K562 (cell line): ENCODE results near the gene RCHY1. TPM values are rescaled to one million over a fixed set of nuclear protein-coding genes. Genes with fewer than 3 reads are reported as not detected.
A peak's percentile ranks its signal among the peaks of the same experiment; 100 is the strongest.

ENCODE experiments used
- ATAC-seq: fragments of 200-7000 bp; cut with Tn5 transposase; 3 replicates; pipeline ENCODE4 v1.9.1; 2020; ENCODE audit warnings: moderate library complexity
- BruUV-seq: library from RNA; stranded (reverse); fragments of 400-500 nt; replicated peaks from 2 replicates; lab custom pipeline; 2021; lab: Mats Ljungman, UMichigan
- CTCF ChIA-PET: fragments of 300-600 bp; formaldehyde crosslinking; extraction: SDS; loops from one replicate; lab custom pipeline; 2021; ENCODE audit warnings: low intra/inter-chr PET ratio; lab: Yijun Ruan, JAX
- POLR2A ChIA-PET: fragments of 300-600, 350-650 bp; sonication (Branson Sonifier 250); formaldehyde crosslinking; extraction: SDS; loops from one replicate; lab custom pipeline; 2021; ENCODE audit warnings: antibody characterized with exemption, inconsistent platforms; lab: Yijun Ruan, JAX
- DNase-seq, 4 experiments: peaks; one replicate each; pipeline versions ENCODE4 v3.0.0 to v3.0.0-alpha.2; 2011 to 2018; ENCODE audit warnings: low spot score in 3 of 4, mixed read lengths in 3 of 4; ENCODE audit errors: extremely low read depth in 1 of 4
- FAIRE-seq: peaks from 2 replicates; lab custom pipeline; 2011; peaks lifted over from hg19 to GRCh38; lab: Jason Lieb, UNC
- H2AFZ ChIP-seq: 2 replicates; pipeline ENCODE4 v1.6.0; 2011; ENCODE audit warnings: low read depth, low read length, control low read depth, inconsistent platforms
- H3K27ac ChIP-seq: fragments of 200-600 bp; 3 replicates; pipeline ENCODE4 v1.8.0; 2011; ENCODE audit warnings: low read depth, mild to moderate bottlenecking, control low read depth, inconsistent platforms, low read length, moderate library complexity, mixed read lengths; ENCODE audit errors: extremely low read depth
- H3K27me3 ChIP-seq, 2 experiments: fragments of 300-600 bp in 1 of 2; 2 replicates in 1 of 2; 3 replicates in 1 of 2; pipeline versions ENCODE4 v1.6.0 to v1.8.0; 2011; ENCODE audit warnings: inconsistent platforms in 2 of 2, low read length in 2 of 2, mild to moderate bottlenecking in 1 of 2, mixed read lengths in 1 of 2, moderate library complexity in 1 of 2; ENCODE audit not compliant: control insufficient read depth in 2 of 2, insufficient read depth in 2 of 2
- H3K36me3 ChIP-seq: fragments of 300-600 bp; 3 replicates; pipeline ENCODE4 v1.8.0; 2011; ENCODE audit warnings: mild to moderate bottlenecking, low read length, inconsistent platforms; ENCODE audit not compliant: control insufficient read depth, insufficient read depth
- H3K4me1 ChIP-seq, 2 experiments: fragments of 200-600 bp in 1 of 2; replicated peaks in 1 of 2; 2 replicates in 1 of 2; 3 replicates in 1 of 2; pipeline versions ENCODE4 v1.5.1 to v1.8.0; 2011; ENCODE audit warnings: inconsistent platforms in 2 of 2, low read length in 2 of 2, mild to moderate bottlenecking in 1 of 2, mixed read lengths in 1 of 2, moderate library complexity in 1 of 2; ENCODE audit not compliant: control insufficient read depth in 2 of 2, insufficient read depth in 2 of 2
- H3K4me2 ChIP-seq: 2 replicates; pipeline ENCODE4 v1.6.1; 2011; ENCODE audit warnings: low read length, control low read depth, inconsistent platforms, mixed read lengths; ENCODE audit not compliant: insufficient read depth
- H3K4me3 ChIP-seq: fragments of 200-600 bp; sonication (generic), shearing (Covaris generic); 2 replicates; pipeline ENCODE4 v1.5.1; 2016; ENCODE audit warnings: control low read depth, inconsistent platforms
- H3K79me2 ChIP-seq: fragments of 200-600 bp; 3 replicates; pipeline ENCODE4 v1.8.0; 2011; ENCODE audit warnings: low read length, inconsistent platforms; ENCODE audit not compliant: control insufficient read depth, insufficient read depth
- H3K9ac ChIP-seq, 2 experiments: 2 replicates each; pipeline versions ENCODE4 v1.6.0 to v1.6.1; 2011; ENCODE audit warnings: low read depth in 2 of 2, low read length in 2 of 2, control low read depth in 1 of 2, inconsistent platforms in 1 of 2, mild to moderate bottlenecking in 1 of 2, mixed read lengths in 1 of 2; ENCODE audit not compliant: insufficient read depth in 1 of 2
- H3K9me1 ChIP-seq: one replicate; pipeline ENCODE4 v1.6.0; 2011; ENCODE audit warnings: inconsistent platforms, mild to moderate bottlenecking, low read length, moderate library complexity; ENCODE audit not compliant: control insufficient read depth, insufficient read depth
- H3K9me3 ChIP-seq: replicated peaks from 2 replicates; pipeline ENCODE4 v1.5.1; 2011; ENCODE audit warnings: low read depth, low read length, inconsistent platforms; ENCODE audit not compliant: control insufficient read depth, insufficient read depth
- H4K20me1 ChIP-seq: replicated peaks from 2 replicates; pipeline ENCODE4 v1.6.1; 2011; ENCODE audit warnings: low read length, inconsistent platforms, mixed read lengths; ENCODE audit not compliant: control insufficient read depth, insufficient read depth
- ATF6 ChIP-seq: sonication (generic); formaldehyde crosslinking; IDR thresholded peaks from 2 replicates; pipeline ENCODE4 v1.4.0; 2020; ENCODE audit warnings: mild to moderate bottlenecking, missing genetic modification reagents
- ELF4 ChIP-seq: fragments of 450-650 bp; formaldehyde crosslinking; IDR thresholded peaks from 2 replicates; pipeline ENCODE4 v1.4.0; 2022; ENCODE audit warnings: missing genetic modification characterization
- ESRRB ChIP-seq: fragments of 250-450 bp; sonication (Bioruptor Pico); IDR thresholded peaks from 2 replicates; pipeline ENCODE4 v1.5.0; 2020; ENCODE audit warnings: mild to moderate bottlenecking, moderate library complexity, borderline replicate concordance
- FUS ChIP-seq: fragments of 200-400 bp; formaldehyde crosslinking; optimal IDR thresholded peaks from 2 replicates; pipeline ENCODE3; 2017; ENCODE audit warnings: low read depth, low read length
- IRF2 ChIP-seq: sonication (generic); formaldehyde crosslinking; IDR thresholded peaks from 2 replicates; pipeline ENCODE4 v1.8.1; 2022; ENCODE audit warnings: mild to moderate bottlenecking, missing genetic modification reagents
- KLF13 ChIP-seq: fragments of 450-650 bp; IDR thresholded peaks from 2 replicates; pipeline ENCODE4 v1.6.1; 2016; ENCODE audit warnings: missing genetic modification characterization, low read depth, mild to moderate bottlenecking, missing compliant biosample characterization, moderate library complexity, borderline replicate concordance
- MYBL2 ChIP-seq, 2 experiments: fragments of 450-650 bp in 1 of 2; sonication (generic) in 1 of 2; formaldehyde crosslinking in 1 of 2; IDR thresholded peaks; 2 replicates each; pipeline versions ENCODE4 v1.6.1 to v1.8.1; 2017 to 2022; ENCODE audit warnings: borderline replicate concordance in 1 of 2, inconsistent platforms in 1 of 2, low read depth in 1 of 2, mild to moderate bottlenecking in 1 of 2, missing genetic modification reagents in 1 of 2, moderate library complexity in 1 of 2
- NBN ChIP-seq: fragments of 450-650 bp; IDR thresholded peaks from 2 replicates; pipeline ENCODE4 v1.6.1; 2016; ENCODE audit warnings: low read depth, mild to moderate bottlenecking
- RREB1 ChIP-seq: fragments of 250-450 bp; sonication (Bioruptor Pico); IDR thresholded peaks from 2 replicates; pipeline ENCODE4 v1.4.0; 2020
- SNIP1 ChIP-seq: fragments of 450-650 bp; IDR thresholded peaks from 2 replicates; pipeline ENCODE4 v1.7.1; 2017; ENCODE audit warnings: low read depth, mild to moderate bottlenecking
- TCF7 ChIP-seq: sonication (generic); IDR thresholded peaks from 2 replicates; pipeline ENCODE4 v1.6.1; 2016; ENCODE audit warnings: antibody characterized with exemption, borderline replicate concordance
- THRAP3 ChIP-seq: fragments of 450-650 bp; IDR thresholded peaks from 2 replicates; pipeline ENCODE4 v1.6.1; 2016; ENCODE audit warnings: mild to moderate bottlenecking, inconsistent platforms, borderline replicate concordance
- ZNF316 ChIP-seq: fragments of 450-650 bp; IDR thresholded peaks from 2 replicates; pipeline ENCODE4 v1.6.1; 2016
- WGBS: fragments of 100-300 bp; shearing (Covaris generic); methylation state at CpG from one replicate; pipeline ENCODE4 v1.1.6; 2016; ENCODE audit warnings: low coverage, mixed read lengths; ENCODE audit not compliant: insufficient coverage; ENCODE audit errors: missing lambda C conversion rate; 5-methylcytosine and 5-hydroxymethylcytosine counted together
- in situ Hi-C: fragments of 300-500 bp; cut with MboI; formaldehyde crosslinking; loops from 4 replicates; pipeline ENCODE4 v1.15.0; 2018; ENCODE audit warnings: inconsistent platforms, mixed read lengths
- intact Hi-C: fragments of 100-400 bp; cut with micrococcal nuclease; formaldehyde crosslinking; loops from 2 replicates; pipeline ENCODE4 v1.14.2; 2022
- polyA plus RNA-seq, 8 experiments: library from polyadenylated mRNA; depleted of rRNA in 4 of 8; stranded (reverse) in 5 of 8; unstranded in 3 of 8; fragments of >200 nt; fragmentation: Nextera tagmentation in 2 of 8; fragmentation: Illumina TruSeq in 1 of 8; extraction: Ambion mirVana in 2 of 8; extraction: Trizol in 1 of 8; gene quantifications; 2 replicates each; pipeline versions ENCODE4 v1.2.1 to v1.2.3, GENCODE V29; 2011 to 2014; ENCODE audit warnings: inconsistent platforms in 1 of 8, missing spikeins in 1 of 8
- total RNA-seq, 7 experiments: library from RNA; depleted of rRNA in 6 of 7; stranded (reverse); fragments of >200 nt in 6 of 7; fragmentation: Illumina TruSeq in 2 of 7; extraction: Trizol in 2 of 7; gene quantifications; 2 replicates each; pipeline versions ENCODE4 v1.2.1 to v1.2.3, GENCODE V29; 2011 to 2021; ENCODE audit warnings: low replicate concordance in 1 of 7

RCHY1 gene
- total and polyA plus RNA-seq, 9 of the 15 experiments (the other 6 are each of a cell fraction or from before 2014, with no cell fraction given): 27.3 to 85.1 (median 45.9) TPM

GRCh38 chr4:75457365-75457764 lies 56.8 kb downstream of the RCHY1 start (continued):
- TF ChIP-seq MYBL2 (IDR thresholded peaks at IDR 0.05; ENCODE audit: low read depth) (no peak), MYBL2 (CRISPR knock-in tag; IDR thresholded peaks at IDR 0.05; ENCODE audit: borderline replicate concordance) (no peak), ZNF316 (peak; percentile 84), ESRRB (no peak)

GRCh38 chr4:75434105-75434504 lies 80.1 kb downstream of the RCHY1 start:
- H3K27me3 ChIP-seq: no peaks in the 10 kb centered on the region; a peak in 1 of 5 replicates
- no peak overlapping the region for H2AFZ ChIP-seq
- H3K4me2 ChIP-seq: no peak overlapping the region
- no peaks in the 10 kb centered on the region for H3K9me1 ChIP-seq
- H3K36me3 ChIP-seq: no peaks in the 10 kb centered on the region
- H3K79me2 ChIP-seq: no peaks in the 10 kb centered on the region
- ChIA-PET CTCF (no interaction called here), POLR2A (no interaction called here)
- intact Hi-C loops (no loop called here), in situ Hi-C loops (no loop called here)
- ATAC-seq (no peak), FAIRE-seq (no peak), DNase-seq (no peak)
- H3K4me1 ChIP-seq: no peaks in the 10 kb centered on the region
- no peak overlapping the region for H3K4me3 ChIP-seq
- no peaks in the 10 kb centered on the region for H3K9me3 ChIP-seq
- no peaks in the 10 kb centered on the region for H4K20me1 ChIP-seq
- WGBS: 0% methylated on average over 2 of the region's 2 CpGs
- no TSS peak for BruUV-seq
- H3K27ac ChIP-seq: no peak overlapping the region
- H3K9ac ChIP-seq: no peak overlapping the region
- TF ChIP-seq FUS (no peak), KLF13 (no peak), ATF6 (no peak), RREB1 (CRISPR knock-in tag) (no peak), TCF7 (no peak), ELF4 (CRISPR knock-in tag) (no peak), IRF2 (CRISPR knock-in tag) (no peak), NBN (no peak), THRAP3 (no peak), ZNF316 (no peak), SNIP1 (no peak)
